Inflammatory macrophage treated with lipopolysaccharide for 1 hour (primary cell): ENCODE measurements around the gene SLC37A2.
A peak's percentile ranks its signal among the peaks of the same experiment; 100 is the strongest.

Source experiments
- DNase-seq, 2 donors: peaks; one replicate each; pipeline ENCODE4 v3.0.0-alpha.2; 2020 to 2022

The SLC37A2 gene

GRCh38 chr11:125071435-125071834 lies 8.3 kb downstream of the SLC37A2 start:
- DNase-seq = peak in 1 of 2 donors; percentile 64

- no peak for DNase-seq
Observed at GRCh38 chr11:125071846-125072217, 8.7 kb downstream of the SLC37A2 start.

- DNase-seq = peak; percentile 73 to 75
Observed at GRCh38 chr11:125072218-125072960, 9.3 kb downstream of the SLC37A2 start.

- no peak for DNase-seq
Observed at GRCh38 chr11:125072961-125073590, 10.0 kb downstream of the SLC37A2 start.

GRCh38 chr11:125073616-125074483 lies 10.7 kb downstream of the SLC37A2 start:
- DNase-seq = no peak

GRCh38 chr11:125074511-125075241 lies 11.6 kb downstream of the SLC37A2 start:
- DNase-seq = no peak

GRCh38 chr11:125075242-125075625 lies 12.1 kb downstream of the SLC37A2 start:
- DNase-seq = no peak

- no peak for DNase-seq
Observed at GRCh38 chr11:125075900-125076317, 12.8 kb downstream of the SLC37A2 start.

- DNase-seq = no peak
Observed at GRCh38 chr11:125076378-125076945, 13.4 kb downstream of the SLC37A2 start.

GRCh38 chr11:125078016-125078415 lies 14.9 kb downstream of the SLC37A2 start:
- no peak for DNase-seq

- DNase-seq = no peak
Observed at GRCh38 chr11:125078516-125079140, 15.5 kb downstream of the SLC37A2 start.

- peak in 1 of 2 donors; percentile 63 for DNase-seq
Observed at GRCh38 chr11:125079151-125079877, 16.2 kb downstream of the SLC37A2 start.

GRCh38 chr11:125079878-125080530 lies 16.9 kb downstream of the SLC37A2 start:
- no peak for DNase-seq

- DNase-seq = no peak
Observed at GRCh38 chr11:125080531-125080911, 17.4 kb downstream of the SLC37A2 start.

GRCh38 chr11:125081098-125081798 lies 18.1 kb downstream of the SLC37A2 start:
- DNase-seq = no peak

- no peak for DNase-seq
Observed at GRCh38 chr11:125082040-125082439, 18.9 kb downstream of the SLC37A2 start.

- DNase-seq = no peak
Observed at GRCh38 chr11:125082611-125083311, 19.7 kb downstream of the SLC37A2 start.

- no peak for DNase-seq
Observed at GRCh38 chr11:125083312-125084056, 20.4 kb downstream of the SLC37A2 start.

GRCh38 chr11:125084057-125084416 lies 20.9 kb downstream of the SLC37A2 start:
- DNase-seq = no peak
